Measurements from ENCODE around the gene CCDC7. TPM values are rescaled to one million over a fixed set of nuclear protein-coding genes. Genes with fewer than 3 reads are reported as not detected.

The CCDC7 gene
- total and polyA plus RNA-seq, 2 experiments from 2014 or later: 0.83 to 1.6 TPM

- no peak overlapping the region for H3K4me3 ChIP-seq
- H3K27ac ChIP-seq (ENCODE audit: low read depth): no peak overlapping the region
- Mint-ChIP-seq H3K4me3 (no peak overlapping the region), H3K27ac (no peak overlapping the region), H3K4me1 (no peaks in the 10 kb centered on the region), H3K27me3 (ENCODE audit: insufficient read depth, low read depth, poor library complexity) (peaks cover 4% of the 10 kb centered on the region), H3K9me3 (peaks cover 60% of the 10 kb centered on the region), H3K36me3 (ENCODE audit: low read depth) (peaks cover 38% of the 10 kb centered on the region)
- ATAC-seq (no peak), DNase-seq (ENCODE audit: low spot score) (no peak)
- no peaks in the 10 kb centered on the region for H3K36me3 ChIP-seq (ENCODE audit: insufficient read depth)
- H4K20me1 ChIP-seq (replicated peaks; ENCODE audit: insufficient read depth): no peaks in the 10 kb centered on the region
- H3K79me2 ChIP-seq (replicated peaks; ENCODE audit: insufficient read depth): no peaks in the 10 kb centered on the region
- H3K9me2 ChIP-seq (ENCODE audit: insufficient read depth): 0 out of 2 replicates have a peak, but pooled peaks cover 3% of the 10 kb centered on the region
- no peaks in the 10 kb centered on the region for H3K27me3 ChIP-seq (ENCODE audit: insufficient read depth)
- TF ChIP-seq POLR2AphosphoS5 (IDR thresholded peaks at IDR 0.05; ENCODE audit: low read depth) (no peak), CREB1 (CRISPR knock-in tag; IDR thresholded peaks at IDR 0.05; ENCODE audit: low read depth) (no peak), EZH2 (IDR thresholded peaks at IDR 0.05; ENCODE audit: low read depth, unreplicated experiment) (no peak), ZNF462 (CRISPR knock-in tag; IDR thresholded peaks at IDR 0.05) (no peak), ETS1 (IDR thresholded peaks at IDR 0.05) (no peak), ZNF331 (CRISPR knock-in tag; IDR thresholded peaks at IDR 0.05; ENCODE audit: low read depth) (no peak), JUNB (IDR thresholded peaks at IDR 0.05; ENCODE audit: unreplicated experiment) (no peak), EZH2phosphoT487 (IDR thresholded peaks at IDR 0.05; ENCODE audit: unreplicated experiment) (no peak), ZNF114 (CRISPR knock-in tag; IDR thresholded peaks at IDR 0.05) (no peak), NANOG (IDR thresholded peaks at IDR 0.05; ENCODE audit: borderline replicate concordance) (no peak), REST (IDR thresholded peaks at IDR 0.05; ENCODE audit: unreplicated experiment) (no peak), CTCF (conservative IDR thresholded peaks at IDR 0.05; ENCODE audit: low read depth in 2 of 2) (no peak), STAT1 (IDR thresholded peaks at IDR 0.05; ENCODE audit: unreplicated experiment) (no peak)
- no peaks in the 10 kb centered on the region for H3F3A ChIP-seq (replicated peaks; ENCODE audit: low read depth)
- H3K4me1 ChIP-seq (ENCODE audit: insufficient read depth): no peaks in the 10 kb centered on the region
- H2AFZ ChIP-seq: no peak overlapping the region
- H3K4me2 ChIP-seq: no peak overlapping the region
Observed at GRCh38 chr10:32489158-32489557, 43.2 kb downstream of the CCDC7 start.

Measured in GM23338 (cell line).